Peyer's patch (tissue), 4 donors: Measurements from ENCODE around the gene DOC2A. TPM values are rescaled to one million over a fixed set of nuclear protein-coding genes. Genes with fewer than 3 reads are reported as not detected.

Source experiments
- DNase-seq, 3 donors: peaks; one replicate each; pipeline ENCODE4 v3.0.0-alpha.2; 2017 to 2019
- H3K27ac ChIP-seq, 4 donors: fragments of 200-600 bp; sonication (generic); one replicate each; pipeline ENCODE4 v1.5.1; 2016 to 2019
- H3K27me3 ChIP-seq, 2 donors: fragments of 200-600 bp; sonication (generic); one replicate each; pipeline ENCODE4 v1.5.1; 2019
- H3K36me3 ChIP-seq, 3 donors: fragments of 200-600 bp; sonication (generic); one replicate each; pipeline ENCODE4 v1.5.1; 2016 to 2019
- H3K4me1 ChIP-seq, 4 donors: fragments of 200-600 bp; sonication (generic); one replicate each; pipeline ENCODE4 v1.5.1; 2016 to 2019
- H3K4me3 ChIP-seq, 4 donors: fragments of 200-600 bp; sonication (generic); 1 replicate in 3 of 4; 2 replicates in 1 of 4; pipeline ENCODE4 v1.5.1; 2016 to 2019; ENCODE audit warnings: mild to moderate bottlenecking in 1 of 4
- H3K9me3 ChIP-seq, 4 donors: fragments of 200-600 bp; sonication (generic); one replicate each; pipeline ENCODE4 v1.5.1; 2016 to 2019; ENCODE audit warnings: mild to moderate bottlenecking in 1 of 4
- CTCF ChIP-seq, 6 experiments: fragments of 450-650 bp in 4 of 6; fragments of 200-600 bp in 2 of 6; sonication (generic) in 1 of 6; IDR thresholded peaks; one replicate each; pipeline ENCODE4 v1.5.1; 2017 to 2019; ENCODE audit warnings: antibody characterized with exemption in 6 of 6, mild to moderate bottlenecking in 3 of 6, moderate library complexity in 1 of 6
- POLR2A ChIP-seq, 2 donors: fragments of 450-650 bp; IDR thresholded peaks; one replicate each; pipeline ENCODE4 v1.5.1; 2017; ENCODE audit warnings: antibody characterized with exemption in 2 of 2, mild to moderate bottlenecking in 2 of 2, moderate library complexity in 2 of 2
- total RNA-seq, 4 donors: library from RNA; depleted of rRNA; stranded (reverse); fragments of >200 nt; gene quantifications; one replicate each; pipeline ENCODE4 v1.1.0, GENCODE V29; 2016

DOC2A gene
- 1 to 10 TPM in 3 of 4 donors, not detected in 1; 2.5 to 4.9 (median 2.9) TPM for total RNA-seq

DNA sequence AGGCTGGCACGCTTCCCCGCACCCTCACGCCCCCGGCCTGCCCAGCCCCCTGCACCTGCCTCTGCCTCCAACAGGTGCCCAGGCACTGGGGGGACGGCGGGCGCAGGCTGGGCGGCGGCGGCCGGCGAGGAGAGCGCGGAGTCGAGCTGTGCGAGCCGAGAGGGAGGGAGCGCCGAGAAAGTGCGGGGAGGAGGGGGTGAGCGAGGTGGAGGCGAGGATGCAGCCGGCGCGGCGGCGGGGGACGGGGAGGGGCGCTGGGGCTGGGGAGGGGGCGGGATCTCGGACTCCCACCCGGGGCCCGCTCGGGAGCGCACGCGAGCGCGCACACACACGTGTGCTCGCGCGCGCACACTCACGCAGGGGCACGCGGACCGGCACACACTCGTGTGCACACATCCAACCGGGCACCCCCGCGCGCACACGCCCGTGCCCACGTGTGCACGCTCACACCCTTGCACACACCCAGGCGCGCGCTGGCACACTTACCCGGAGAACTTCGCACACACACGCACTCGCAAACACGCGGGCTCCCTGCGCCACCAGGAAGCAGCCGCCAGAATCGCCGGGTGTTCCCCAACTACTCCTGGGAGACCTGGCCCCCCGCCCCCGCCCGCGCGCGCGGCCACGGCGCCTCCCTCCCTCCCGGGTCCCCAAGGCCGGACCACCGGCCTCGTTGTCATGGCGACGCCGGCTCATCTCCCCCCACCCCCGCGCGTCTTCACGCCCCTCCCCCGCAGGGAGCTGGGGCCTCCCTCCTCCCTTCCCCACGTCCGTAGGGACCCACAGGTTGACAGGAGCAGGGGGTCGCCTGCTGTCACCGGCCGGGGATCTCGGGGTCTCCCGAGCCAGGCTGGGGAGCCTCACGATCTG is at the start of gene DOC2A:
TSS of gene DOC2A (minus strand) at position 184 of the 870 bp plus-strand sequence. CDS start 805 bp downstream, outside the sequence.
- DNase-seq: no peak
- H3K27me3 ChIP-seq: peaks cover 0 to 27% of the 10 kb centered on the region in 2 donors
- H3K4me3 ChIP-seq: peak within 1 kb of the TSS; percentile 16 to 48 (median 48)
- TF ChIP-seq CTCF (IDR thresholded peaks at IDR 0.05) (no peak), POLR2A (IDR thresholded peaks at IDR 0.05) (no peak)
- H3K36me3 ChIP-seq: no peaks in the 10 kb centered on the region
- no peak within 1 kb of the TSS for H3K27ac ChIP-seq
- peaks cover 0 to 16% (median 13%) of the 10 kb centered on the region in 4 donors for H3K4me1 ChIP-seq
- H3K9me3 ChIP-seq: no peaks in the 10 kb centered on the region

DNA sequence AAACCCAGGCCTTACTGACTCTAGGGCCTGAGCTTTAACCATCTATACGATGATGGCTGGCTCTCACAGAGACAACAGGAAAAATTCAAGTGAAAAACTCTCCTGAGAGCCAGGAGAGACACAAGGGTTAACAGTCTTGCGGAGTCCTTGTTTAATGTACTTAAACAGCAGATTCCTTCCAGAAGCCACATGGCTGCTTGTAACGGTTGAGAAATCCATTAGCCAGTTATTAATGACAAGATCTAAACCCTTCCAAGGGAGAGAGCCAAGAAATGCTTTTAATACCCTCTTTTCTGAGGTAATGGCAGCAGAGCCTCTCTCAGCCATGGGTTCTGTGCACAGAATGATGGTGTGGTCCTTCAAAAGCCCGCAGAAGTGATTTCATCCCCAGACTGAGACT is 49.5 kb upstream of the DOC2A start:
- no peaks in the 10 kb centered on the region for H3K9me3 ChIP-seq
- H3K27ac ChIP-seq: no peak overlapping the region
- no peak overlapping the region for H3K4me3 ChIP-seq
- DNase-seq: no peak
- no peak for TF ChIP-seq POLR2A (IDR thresholded peaks at IDR 0.05)
- TF ChIP-seq CTCF (IDR thresholded peaks at IDR 0.05): no peak
- H3K36me3 ChIP-seq: no peaks in the 10 kb centered on the region
- peaks cover 0 to 15% (median 6%) of the 10 kb centered on the region in 4 donors for H3K4me1 ChIP-seq
- H3K27me3 ChIP-seq: no peaks in the 10 kb centered on the region

DNA sequence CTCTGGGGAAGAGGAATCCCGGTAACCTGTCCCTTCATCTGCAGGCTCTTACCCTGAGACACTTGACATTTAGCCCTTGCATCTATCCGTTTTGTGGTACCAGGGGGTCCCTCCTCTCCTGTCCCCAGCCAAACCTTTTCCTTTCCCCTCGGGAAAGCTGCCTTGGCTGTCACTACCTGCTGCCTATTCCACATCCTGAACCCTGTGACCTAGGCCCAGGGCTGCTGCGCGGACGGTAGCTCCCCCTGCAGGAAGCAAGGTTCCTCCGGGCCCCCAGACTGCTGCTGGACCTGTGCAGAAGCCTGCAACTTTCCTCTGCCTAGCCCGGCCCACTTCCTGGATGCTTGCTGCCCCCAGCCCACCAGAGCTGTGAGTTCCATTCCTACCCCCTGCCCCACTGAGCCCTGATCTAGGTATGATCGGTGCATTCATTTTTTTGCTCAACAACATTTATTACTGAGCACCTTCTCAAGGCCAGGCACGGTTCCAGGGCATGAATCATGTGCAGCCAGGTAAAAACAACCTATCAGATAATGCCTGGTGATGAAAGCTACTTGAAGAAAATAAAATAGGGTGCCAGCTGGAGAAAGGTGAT is 44.2 kb upstream of the DOC2A start:
- DNase-seq: peak in 2 of 3 donors; percentile 77 to 78
- TF ChIP-seq POLR2A (IDR thresholded peaks at IDR 0.05) (no peak), CTCF (IDR thresholded peaks at IDR 0.05) (peak in 4 of 6 experiments; percentile 52 to 63 (median 58))
- Histone ChIP-seq H3K4me3 (no peak overlapping the region), H3K36me3 (no peaks in the 10 kb centered on the region), H3K27ac (no peak overlapping the region), H3K27me3 (no peaks in the 10 kb centered on the region), H3K4me1 (peaks cover 0 to 23% (median 6%) of the 10 kb centered on the region in 4 donors), H3K9me3 (no peaks in the 10 kb centered on the region)

- Histone ChIP-seq H3K27ac (no peak overlapping the region), H3K4me1 (peaks cover 0 to 23% (median 6%) of the 10 kb centered on the region in 4 donors), H3K36me3 (no peaks in the 10 kb centered on the region), H3K4me3 (no peak overlapping the region), H3K9me3 (no peaks in the 10 kb centered on the region), H3K27me3 (no peaks in the 10 kb centered on the region)
- no peak for DNase-seq
- no peak for TF ChIP-seq POLR2A (IDR thresholded peaks at IDR 0.05)
- TF ChIP-seq CTCF (IDR thresholded peaks at IDR 0.05): no peak
These were observed 43.6 kb upstream of the DOC2A start for GRCh38 chr16:30054451-30054850.

GRCh38 chr16:30053376-30054015 is 42.7 kb upstream of the DOC2A start:
- TF ChIP-seq CTCF (IDR thresholded peaks at IDR 0.05) (no peak), POLR2A (IDR thresholded peaks at IDR 0.05) (no peak)
- Histone ChIP-seq H3K4me1 (peaks cover 0 to 23% (median 6%) of the 10 kb centered on the region in 4 donors), H3K9me3 (no peaks in the 10 kb centered on the region), H3K27ac (peak overlapping the region in 1 of 4 donors; percentile 47), H3K27me3 (no peaks in the 10 kb centered on the region), H3K4me3 (peak overlapping the region; percentile 38 to 68 (median 64)), H3K36me3 (no peaks in the 10 kb centered on the region)
- DNase-seq: no peak
